Right kidney (tissue), 1 donor: Measurements from ENCODE around the gene FAM222A.

Experiments
- DNase-seq: peaks from one replicate; pipeline ENCODE4 v3.0.0-alpha.2; 2016

Gene FAM222A

GRCh38 chr12:109710747-109711595 lies 2.7 kb upstream of the FAM222A start:
- DNase-seq: no peak

GRCh38 chr12:109711596-109712461 lies 1.8 kb upstream of the FAM222A start:
- DNase-seq: no peak

GRCh38 chr12:109714141-109714912 lies 702 bp downstream of the FAM222A start:
- DNase-seq: peak; percentile 94

- DNase-seq: no peak
Measured at GRCh38 chr12:109714913-109715244, 1.3 kb downstream of the FAM222A start.

GRCh38 chr12:109715310-109716091 lies 1.9 kb downstream of the FAM222A start:
- DNase-seq: no peak

- no peak for DNase-seq
Measured at GRCh38 chr12:109716092-109716479, 2.5 kb downstream of the FAM222A start.

GRCh38 chr12:109716512-109717389 lies 3.1 kb downstream of the FAM222A start:
- DNase-seq: no peak

- no peak for DNase-seq
Measured at GRCh38 chr12:109717390-109718357, 4.0 kb downstream of the FAM222A start.

- peak; percentile 49 for DNase-seq
Measured at GRCh38 chr12:109718390-109718789, 4.8 kb downstream of the FAM222A start.

GRCh38 chr12:109719123-109720022 lies 5.7 kb downstream of the FAM222A start:
- DNase-seq: no peak

- peak; percentile 61 for DNase-seq
Measured at GRCh38 chr12:109720152-109720856, 6.7 kb downstream of the FAM222A start.

- no peak for DNase-seq
Measured at GRCh38 chr12:109720857-109721189, 7.2 kb downstream of the FAM222A start.

GRCh38 chr12:109721276-109721675 lies 7.7 kb downstream of the FAM222A start:
- no peak for DNase-seq

GRCh38 chr12:109722022-109722720 lies 8.5 kb downstream of the FAM222A start:
- no peak for DNase-seq

- no peak for DNase-seq
Measured at GRCh38 chr12:109722721-109723094, 9.1 kb downstream of the FAM222A start.

GRCh38 chr12:109723311-109723881 lies 9.8 kb downstream of the FAM222A start:
- DNase-seq: no peak

- DNase-seq: no peak
Measured at GRCh38 chr12:109724321-109724892, 10.8 kb downstream of the FAM222A start.
